CD14-positive monocyte (primary cell): ENCODE results near the gene TTLL10. TPM values are rescaled to one million over a fixed set of nuclear protein-coding genes. Genes with fewer than 3 reads are reported as not detected.

ENCODE experiments used
- DNase-seq, 3 donors: peaks; one replicate each; pipeline ENCODE4 v3.0.0-alpha.2; 2011 to 2022
- H2AFZ ChIP-seq: 2 replicates; pipeline ENCODE4 v1.6.0; 2012; ENCODE audit warnings: mild to moderate bottlenecking, low read depth, low read length, inconsistent platforms; ENCODE audit not compliant: insufficient read depth, poor library complexity, severe bottlenecking
- H3K27ac ChIP-seq, 2 donors: 1 replicate in 1 of 2; 2 replicates in 1 of 2; pipeline ENCODE4 v1.5.1; 2012 to 2013; ENCODE audit warnings: low read length in 2 of 2, control low read depth in 1 of 2, inconsistent platforms in 1 of 2, low read depth in 1 of 2, mild to moderate bottlenecking in 1 of 2
- H3K27me3 ChIP-seq, 2 donors: one replicate each; pipeline versions ENCODE4 v1.6.0 to v1.6.1; 2011 to 2013; ENCODE audit warnings: low read length in 2 of 2; ENCODE audit not compliant: control insufficient read depth in 2 of 2, insufficient read depth in 2 of 2
- H3K36me3 ChIP-seq, 2 donors: replicated peaks in 1 of 2; 1 replicate in 1 of 2; 2 replicates in 1 of 2; pipeline versions ENCODE4 v1.5.1 to v1.6.1; 2012 to 2013; ENCODE audit warnings: low read length in 2 of 2, control low read depth in 1 of 2, inconsistent platforms in 1 of 2, mild to moderate bottlenecking in 1 of 2; ENCODE audit not compliant: insufficient read depth in 2 of 2, control insufficient read depth in 1 of 2
- H3K4me1 ChIP-seq, 2 donors: 1 replicate in 1 of 2; 2 replicates in 1 of 2; pipeline versions ENCODE4 v1.5.1 to v1.6.1; 2012 to 2013; ENCODE audit warnings: low read length in 2 of 2, control low read depth in 1 of 2, inconsistent platforms in 1 of 2, mild to moderate bottlenecking in 1 of 2, moderate library complexity in 1 of 2; ENCODE audit not compliant: insufficient read depth in 2 of 2, control insufficient read depth in 1 of 2
- H3K4me2 ChIP-seq: replicated peaks from 2 replicates; pipeline ENCODE3; 2012; ENCODE audit warnings: low read length, moderate library complexity, mild to moderate bottlenecking; ENCODE audit not compliant: poor library complexity, severe bottlenecking; ENCODE audit errors: extremely low read depth
- H3K4me3 ChIP-seq, 3 experiments: fragments of 200-600 bp in 1 of 3; sonication (generic) in 1 of 3; replicated peaks in 1 of 3; 1 replicate in 2 of 3; 2 replicates in 1 of 3; pipeline ENCODE4 v1.5.1; 2011 to 2013; ENCODE audit warnings: low read length in 3 of 3, mild to moderate bottlenecking in 3 of 3, control low read depth in 2 of 3, low read depth in 2 of 3, inconsistent platforms in 1 of 3, moderate library complexity in 1 of 3
- H3K79me2 ChIP-seq: 2 replicates; pipeline ENCODE4 v1.6.0; 2012; ENCODE audit warnings: mild to moderate bottlenecking, control low read depth, inconsistent platforms, low read length, moderate library complexity; ENCODE audit not compliant: insufficient read depth
- H3K9ac ChIP-seq: 2 replicates; pipeline ENCODE4 v1.6.0; 2017; ENCODE audit warnings: low read length, mild to moderate bottlenecking; ENCODE audit not compliant: insufficient read depth, poor library complexity, severe bottlenecking
- H3K9me3 ChIP-seq, 2 donors: replicated peaks in 1 of 2; 1 replicate in 1 of 2; 2 replicates in 1 of 2; pipeline versions ENCODE4 v1.5.1 to v1.6.1; 2012 to 2013; ENCODE audit warnings: low read length in 2 of 2, control low read depth in 1 of 2; ENCODE audit not compliant: control insufficient read depth in 1 of 2, insufficient read depth in 1 of 2
- H4K20me1 ChIP-seq: 2 replicates; pipeline ENCODE4 v1.6.0; 2012; ENCODE audit warnings: mild to moderate bottlenecking, low read length, control low read depth, moderate library complexity; ENCODE audit not compliant: insufficient read depth
- H3K27ac Mint-ChIP-seq, 7 donors: one replicate each; pipeline ENCODE4 v1.8.0; 2020; ENCODE audit warnings: mild to moderate bottlenecking in 7 of 7, mixed read lengths in 7 of 7, moderate library complexity in 6 of 7, inconsistent platforms in 2 of 7
- H3K27me3 Mint-ChIP-seq, 3 donors: one replicate each; pipeline ENCODE4 v1.8.0; 2021 to 2022; ENCODE audit warnings: low read depth in 3 of 3, mild to moderate bottlenecking in 3 of 3, mixed read lengths in 3 of 3, moderate library complexity in 3 of 3, inconsistent platforms in 1 of 3
- H3K36me3 Mint-ChIP-seq, 2 donors: one replicate each; pipeline ENCODE4 v1.8.0; 2020; ENCODE audit warnings: mixed read lengths in 2 of 2, inconsistent platforms in 1 of 2, mild to moderate bottlenecking in 1 of 2
- H3K4me1 Mint-ChIP-seq: one replicate; pipeline ENCODE4 v1.8.0; 2020; ENCODE audit warnings: mild to moderate bottlenecking, mixed read lengths
- H3K4me3 Mint-ChIP-seq, 2 donors: one replicate each; pipeline ENCODE4 v1.8.0; 2020; ENCODE audit warnings: mild to moderate bottlenecking in 2 of 2, mixed read lengths in 2 of 2, moderate library complexity in 1 of 2
- H3K9me3 Mint-ChIP-seq, 7 donors: one replicate each; pipeline ENCODE4 v1.8.0; 2020 to 2022; ENCODE audit warnings: mixed read lengths in 7 of 7, mild to moderate bottlenecking in 6 of 7, moderate library complexity in 6 of 7, inconsistent platforms in 2 of 7
- CTCF ChIP-seq: fragments of 200-600 bp; IDR thresholded peaks from one replicate; pipeline ENCODE4 v1.8.0; 2022; ENCODE audit warnings: antibody characterized with exemption, mild to moderate bottlenecking
- WGBS: methylation state at CpG from one replicate; pipeline ENCODE4 v1.1.5; 2013; ENCODE audit warnings: missing lambda C conversion rate; ENCODE audit not compliant: insufficient coverage; 5-methylcytosine and 5-hydroxymethylcytosine counted together
- intact Hi-C, 2 donors: fragments of 100-400 bp; cut with micrococcal nuclease; formaldehyde crosslinking; loops; one replicate each; pipeline versions ENCODE4 v1.15.0 to v1.15.1; 2023
- polyA plus RNA-seq, 3 donors: library from polyadenylated mRNA; depleted of rRNA in 1 of 3; unstranded in 2 of 3; stranded (reverse) in 1 of 3; fragments of 300-500 nt in 2 of 3; fragments of >200 nt in 1 of 3; fragmentation: Illumina TruSeq in 2 of 3; gene quantifications; 1 replicate in 2 of 3; 2 replicates in 1 of 3; pipeline ENCODE4 v1.2.3, GENCODE V29; 2012 to 2021

Gene TTLL10
- polyA plus RNA-seq, 3 donors, result 0.06 TPM; not detected in 2

DNA sequence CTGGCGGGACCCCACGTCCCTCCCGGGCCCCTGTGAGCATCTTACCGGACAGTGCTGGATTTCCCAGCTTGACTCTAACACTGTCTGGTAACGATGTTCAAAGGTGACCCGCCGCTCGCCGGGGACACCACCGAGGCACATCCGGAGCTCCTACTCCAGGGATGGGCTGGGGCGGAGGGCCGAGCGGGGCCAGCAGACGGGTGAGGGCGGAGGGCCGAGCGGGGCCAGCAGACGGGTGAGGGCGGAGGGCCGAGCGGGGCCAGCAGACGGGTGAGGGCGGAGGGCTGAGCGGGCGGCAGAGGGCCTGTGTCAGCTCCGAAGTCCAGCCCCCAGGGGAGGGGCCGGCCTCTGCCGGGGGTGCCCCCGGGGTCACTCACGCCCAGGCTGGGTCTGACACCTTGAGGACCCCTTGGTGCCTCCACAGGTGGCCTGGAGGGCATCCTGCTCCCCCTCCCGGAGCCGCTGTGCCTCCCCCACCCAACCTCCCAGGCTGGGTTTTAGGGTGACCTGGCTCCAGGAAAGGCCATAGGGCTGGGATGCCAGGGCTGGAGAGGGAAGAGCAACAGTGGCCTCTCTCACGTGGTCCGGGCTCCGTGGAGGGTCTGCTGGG is 5.7 kb upstream of the TTLL10 start:
- H3K4me3 Mint-ChIP-seq, result no peak overlapping the region

More for the DNA sequence above, 5.7 kb upstream of the TTLL10 start:
- Histone ChIP-seq H2AFZ (no peak overlapping the region), H3K4me2 (no peak overlapping the region), H4K20me1 (no peaks in the 10 kb centered on the region), H3K27ac (no peak overlapping the region), H3K27me3 (peaks cover 0 to 8% of the 10 kb centered on the region in 2 donors), H3K36me3 (no peaks in the 10 kb centered on the region), H3K4me3 (no peak overlapping the region), H3K4me1 (no peaks in the 10 kb centered on the region), H3K79me2 (no peaks in the 10 kb centered on the region), H3K9ac (no peak overlapping the region), H3K9me3 (no peaks in the 10 kb centered on the region)
- peak overlapping the region in 1 of 7 donors; percentile 63 for H3K27ac Mint-ChIP-seq
- DNase-seq, result no peak
- H3K27me3 Mint-ChIP-seq, result peaks cover 13 to 32% (median 17%) of the 10 kb centered on the region in 3 donors
- 92% methylated on average over 30 of the region's 36 CpGs for WGBS
- no peaks in the 10 kb centered on the region for H3K4me1 Mint-ChIP-seq
- H3K36me3 Mint-ChIP-seq, result no peaks in the 10 kb centered on the region
- peaks cover 0 to 3% (median 0%) of the 10 kb centered on the region in 7 donors for H3K9me3 Mint-ChIP-seq
- intact Hi-C loops, result no loop called here
- no peak for TF ChIP-seq CTCF
